Activated CD8-positive, alpha-beta memory T cell treated with anti-CD3 and anti-CD28 coated beads for 24 hours (primary cell): Measurements from ENCODE around the gene CCT8.
"Not testable (repeated sequence)": the region's sequence is repeated elsewhere in the genome, so short reads cannot be mapped to it uniquely, and the experiment has no call there.

Source experiments
- DNase-seq: peaks from one replicate; pipeline ENCODE4 v3.0.0-alpha.2; 2020

CCT8 gene

DNA sequence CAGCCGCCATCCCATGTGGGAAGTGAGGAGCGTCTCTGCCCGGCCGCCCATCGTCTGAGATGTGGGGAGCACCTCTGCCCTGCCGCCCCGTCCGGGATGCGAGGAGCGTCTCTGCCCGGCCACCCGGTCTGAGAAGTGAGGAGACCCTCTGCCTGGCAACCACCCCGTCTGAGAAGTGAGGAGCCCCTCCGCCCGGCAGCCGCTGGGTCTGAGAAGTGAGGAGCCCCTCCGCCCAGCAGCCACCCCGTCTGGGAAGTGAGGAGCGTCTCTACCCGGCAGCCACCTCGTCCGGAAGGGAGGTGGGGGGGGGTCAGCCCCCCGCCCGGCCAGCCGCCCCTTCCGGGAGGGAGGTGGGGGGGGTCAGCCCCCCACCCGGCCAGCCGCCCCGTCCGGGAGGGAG is 62.2 kb downstream of the CCT8 start:
- DNase-seq, result not testable (repeated sequence)

DNA sequence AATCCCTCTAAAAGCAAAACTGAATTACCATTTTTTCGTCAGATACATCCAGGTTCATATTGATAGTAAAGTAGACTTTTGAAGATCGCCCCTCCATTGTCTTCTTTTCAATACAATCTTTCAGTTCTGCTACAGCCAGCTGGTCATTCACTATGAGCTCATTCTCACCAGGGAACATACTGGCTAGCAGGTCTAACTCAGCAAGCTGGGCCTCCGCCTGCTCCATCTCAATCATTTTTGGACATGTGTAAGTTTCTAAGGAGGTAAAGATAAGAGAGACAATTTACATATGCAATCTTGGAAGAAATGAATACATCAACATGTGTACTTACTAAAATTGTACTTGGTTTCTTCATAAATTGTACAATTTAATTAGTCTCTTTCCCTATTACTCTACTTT is 65.1 kb downstream of the CCT8 start:
- no peak for DNase-seq

DNA sequence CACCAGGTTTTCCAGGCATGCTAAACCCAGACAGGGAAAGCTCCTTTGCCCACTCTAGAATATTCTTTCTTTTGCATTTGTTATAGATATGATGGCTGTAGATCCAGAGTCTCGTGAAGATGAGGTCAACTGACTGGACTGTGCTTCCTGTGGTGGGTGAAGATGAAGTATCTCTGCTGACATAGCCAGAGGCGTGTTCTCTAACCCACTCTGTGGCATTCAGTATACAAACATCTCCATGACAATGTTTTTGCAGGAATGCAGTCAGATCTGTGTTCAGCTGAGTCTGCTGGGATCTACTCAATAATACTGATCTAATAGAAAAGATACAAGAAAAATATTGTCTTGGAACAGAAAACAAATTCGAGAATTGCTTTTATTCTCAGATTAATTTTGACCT is 65.6 kb downstream of the CCT8 start:
- no peak for DNase-seq

DNA sequence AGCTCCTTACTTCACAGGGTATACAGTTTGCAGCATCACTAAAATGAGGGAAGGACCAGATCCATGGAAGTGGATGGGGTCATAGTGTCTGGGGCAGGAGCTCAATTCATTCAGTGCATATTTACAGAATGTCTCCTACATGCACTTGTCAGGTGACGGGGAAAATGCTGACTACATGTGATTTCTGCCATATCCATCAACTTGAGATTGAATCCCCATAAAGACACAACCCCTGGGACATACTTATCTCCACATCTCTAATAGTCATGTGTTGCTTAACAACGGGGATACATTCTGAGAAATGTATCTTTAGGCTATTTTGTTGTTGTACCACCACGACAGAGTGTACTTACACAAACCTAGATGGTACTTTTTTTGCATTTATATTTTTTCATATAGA is 66.3 kb downstream of the CCT8 start:
- DNase-seq, result no peak
